Glutamatergic neuron (in vitro differentiated cells): ENCODE results near the gene MYL1. TPM values are rescaled to one million over a fixed set of nuclear protein-coding genes. Genes with fewer than 3 reads are reported as not detected.

Source experiments
- DNase-seq: peaks from one replicate; pipeline ENCODE4 v3.0.0; 2022
- H3K27ac Mint-ChIP-seq: one replicate; pipeline ENCODE4 v1.8.0; 2020; ENCODE audit warnings: mild to moderate bottlenecking, mixed read lengths, inconsistent platforms; ENCODE audit not compliant: unreplicated experiment
- H3K27me3 Mint-ChIP-seq: one replicate; pipeline ENCODE4 v1.8.0; 2020; ENCODE audit warnings: mild to moderate bottlenecking, moderate library complexity, mixed read lengths, inconsistent platforms; ENCODE audit not compliant: unreplicated experiment
- H3K36me3 Mint-ChIP-seq: one replicate; pipeline ENCODE4 v1.8.0; 2020; ENCODE audit warnings: mild to moderate bottlenecking, mixed read lengths, inconsistent platforms; ENCODE audit not compliant: unreplicated experiment
- H3K4me1 Mint-ChIP-seq: one replicate; pipeline ENCODE4 v1.8.0; 2020; ENCODE audit warnings: mild to moderate bottlenecking, low read depth, mixed read lengths, inconsistent platforms; ENCODE audit not compliant: unreplicated experiment
- H3K4me3 Mint-ChIP-seq: one replicate; pipeline ENCODE4 v1.8.0; 2020; ENCODE audit warnings: mild to moderate bottlenecking, mixed read lengths, inconsistent platforms; ENCODE audit not compliant: unreplicated experiment
- H3K9me3 Mint-ChIP-seq: one replicate; pipeline ENCODE4 v1.8.0; 2020; ENCODE audit warnings: mild to moderate bottlenecking, moderate library complexity, mixed read lengths, inconsistent platforms; ENCODE audit not compliant: unreplicated experiment
- total RNA-seq: library from RNA; stranded (reverse); fragmentation: NEBNext Ultra II Directional; extraction: Animal tissue kit (Norgen Biotek cat#: 25700); gene quantifications from one replicate; pipeline ENCODE4 v1.2.1, GENCODE V29; 2021; ENCODE audit not compliant: unreplicated experiment
- TF ChIP-seq, protein P1 (sequence below): fragments of 200-600 bp; sonication (generic); IDR thresholded peaks from one replicate; pipeline ENCODE4 v1.5.0; 2021; ENCODE audit not compliant: partially characterized antibody, unreplicated experiment

Gene MYL1
- total RNA-seq, 1 donor from 2014 or later = not detected

DNA sequence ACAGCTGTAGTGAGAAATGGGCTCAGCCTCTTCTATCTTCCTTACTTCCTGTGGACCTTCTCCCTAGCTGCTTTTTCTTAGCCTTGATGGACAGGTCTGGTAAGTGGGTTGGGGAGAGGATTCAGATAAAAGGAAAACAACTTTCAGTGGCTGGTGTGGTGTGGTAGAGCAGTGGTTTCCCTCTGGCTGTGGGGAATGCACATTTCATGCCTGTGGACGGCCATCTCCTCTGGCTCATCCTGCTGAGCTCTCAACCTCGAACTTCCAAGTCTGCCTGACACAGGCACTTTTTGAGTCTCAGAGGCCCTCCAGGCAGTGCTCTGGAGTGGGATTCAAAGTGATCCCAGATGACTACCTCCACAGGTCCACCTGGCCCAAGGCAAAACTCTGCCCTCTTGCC, 51.1 kb downstream of the MYL1 start:
- H3K27me3 Mint-ChIP-seq = no peaks in the 10 kb centered on the region
- no peaks in the 10 kb centered on the region for H3K4me1 Mint-ChIP-seq
- no peak overlapping the region for H3K27ac Mint-ChIP-seq
- TF ChIP-seq, protein P1, sequence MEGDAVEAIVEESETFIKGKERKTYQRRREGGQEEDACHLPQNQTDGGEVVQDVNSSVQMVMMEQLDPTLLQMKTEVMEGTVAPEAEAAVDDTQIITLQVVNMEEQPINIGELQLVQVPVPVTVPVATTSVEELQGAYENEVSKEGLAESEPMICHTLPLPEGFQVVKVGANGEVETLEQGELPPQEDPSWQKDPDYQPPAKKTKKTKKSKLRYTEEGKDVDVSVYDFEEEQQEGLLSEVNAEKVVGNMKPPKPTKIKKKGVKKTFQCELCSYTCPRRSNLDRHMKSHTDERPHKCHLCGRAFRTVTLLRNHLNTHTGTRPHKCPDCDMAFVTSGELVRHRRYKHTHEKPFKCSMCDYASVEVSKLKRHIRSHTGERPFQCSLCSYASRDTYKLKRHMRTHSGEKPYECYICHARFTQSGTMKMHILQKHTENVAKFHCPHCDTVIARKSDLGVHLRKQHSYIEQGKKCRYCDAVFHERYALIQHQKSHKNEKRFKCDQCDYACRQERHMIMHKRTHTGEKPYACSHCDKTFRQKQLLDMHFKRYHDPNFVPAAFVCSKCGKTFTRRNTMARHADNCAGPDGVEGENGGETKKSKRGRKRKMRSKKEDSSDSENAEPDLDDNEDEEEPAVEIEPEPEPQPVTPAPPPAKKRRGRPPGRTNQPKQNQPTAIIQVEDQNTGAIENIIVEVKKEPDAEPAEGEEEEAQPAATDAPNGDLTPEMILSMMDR = no peak
- DNase-seq = no peak
- H3K4me3 Mint-ChIP-seq = no peak overlapping the region
- H3K36me3 Mint-ChIP-seq = no peaks in the 10 kb centered on the region
- no peaks in the 10 kb centered on the region for H3K9me3 Mint-ChIP-seq

DNA sequence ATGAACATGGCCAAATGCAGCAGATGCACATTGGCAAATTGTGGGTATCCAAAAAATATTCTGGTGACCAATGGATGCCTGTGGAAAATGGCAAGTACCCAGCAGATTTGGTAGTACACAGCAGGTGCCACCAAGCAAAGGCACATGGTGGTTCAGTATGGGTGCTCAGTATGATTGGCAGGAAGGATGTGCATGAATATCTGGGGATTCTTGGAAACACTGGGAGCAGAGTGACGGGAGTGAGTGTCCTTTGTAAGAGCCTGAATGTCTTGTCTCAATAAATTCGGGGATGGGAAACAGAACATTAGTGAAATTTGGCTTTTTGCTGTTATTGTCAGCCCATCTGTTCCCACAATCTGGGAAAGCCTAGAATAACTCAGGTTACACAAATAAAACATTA, 52.9 kb downstream of the MYL1 start:
- no peak for DNase-seq

DNA sequence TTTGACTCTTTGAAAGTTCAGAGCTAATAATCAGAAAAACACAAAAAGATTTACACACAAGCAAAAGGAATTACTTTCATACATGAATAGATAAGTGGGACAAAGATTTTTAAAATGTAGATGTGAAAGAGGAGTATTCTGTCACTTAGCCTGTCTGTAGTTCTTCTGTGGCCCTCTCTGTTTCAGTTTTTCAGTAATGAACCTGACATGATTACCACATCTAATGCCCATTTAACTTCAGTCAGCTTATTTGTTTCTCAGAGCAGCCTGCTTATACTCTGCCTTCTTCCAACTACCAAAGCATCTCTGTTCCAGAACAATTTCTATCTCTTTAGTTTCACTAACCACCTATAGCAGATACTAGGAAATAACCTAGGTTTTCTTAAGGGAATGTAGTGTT, 55.3 kb downstream of the MYL1 start:
- TF ChIP-seq, protein P1 = no peak
- no peaks in the 10 kb centered on the region for H3K27me3 Mint-ChIP-seq
- H3K4me1 Mint-ChIP-seq = no peaks in the 10 kb centered on the region
- no peak overlapping the region for H3K27ac Mint-ChIP-seq
- no peaks in the 10 kb centered on the region for H3K36me3 Mint-ChIP-seq
- DNase-seq = no peak
- H3K4me3 Mint-ChIP-seq = no peak overlapping the region
- no peaks in the 10 kb centered on the region for H3K9me3 Mint-ChIP-seq

More for the DNA sequence above, 52.9 kb downstream of the MYL1 start:
- H3K9me3 Mint-ChIP-seq = no peaks in the 10 kb centered on the region
- TF ChIP-seq, protein P1 = no peak
- H3K4me3 Mint-ChIP-seq = no peak overlapping the region
- H3K4me1 Mint-ChIP-seq = no peaks in the 10 kb centered on the region
- H3K27me3 Mint-ChIP-seq = no peaks in the 10 kb centered on the region
- no peaks in the 10 kb centered on the region for H3K36me3 Mint-ChIP-seq
- no peak overlapping the region for H3K27ac Mint-ChIP-seq

- Mint-ChIP-seq H3K4me3 (no peak overlapping the region), H3K36me3 (no peaks in the 10 kb centered on the region), H3K27ac (no peak overlapping the region), H3K9me3 (no peaks in the 10 kb centered on the region), H3K4me1 (no peaks in the 10 kb centered on the region), H3K27me3 (no peaks in the 10 kb centered on the region)
- TF ChIP-seq, protein P1 = no peak
- no peak for DNase-seq
Measured at GRCh38 chr2:210252699-210253606, 62.0 kb downstream of the MYL1 start.

DNA sequence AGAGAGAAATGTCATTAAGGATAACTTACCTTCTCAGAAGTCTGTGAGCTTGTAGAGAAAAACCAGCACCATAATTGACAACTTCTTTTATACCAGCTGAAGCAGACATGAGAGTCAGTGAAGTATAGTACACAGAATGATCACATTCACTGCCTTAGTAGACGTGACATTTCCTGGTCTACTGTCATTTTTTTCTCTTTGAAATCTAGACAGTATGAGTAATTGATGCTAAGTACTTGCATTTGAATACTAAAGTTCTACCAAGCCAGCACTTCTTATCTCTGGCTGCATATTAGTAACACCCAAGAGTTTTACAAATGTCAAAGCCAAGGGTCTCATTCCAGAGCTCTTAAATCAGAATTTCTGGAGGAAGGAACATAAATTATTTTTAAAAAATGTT, 64.4 kb downstream of the MYL1 start:
- Mint-ChIP-seq H3K27me3 (no peaks in the 10 kb centered on the region), H3K27ac (no peak overlapping the region), H3K9me3 (peaks cover 3% of the 10 kb centered on the region), H3K36me3 (peaks cover 6% of the 10 kb centered on the region), H3K4me3 (no peak overlapping the region), H3K4me1 (no peaks in the 10 kb centered on the region)
- TF ChIP-seq, protein P1 = no peak
- no peak for DNase-seq
